Epithelial cell of proximal tubule (primary cell): ENCODE measurements around the gene DND1. TPM values are rescaled to one million over a fixed set of nuclear protein-coding genes. Genes with fewer than 3 reads are reported as not detected.
A peak's percentile ranks its signal among the peaks of the same experiment; 100 is the strongest.
"Not testable (repeated sequence)": the region's sequence is repeated elsewhere in the genome, so short reads cannot be mapped to it uniquely, and the experiment has no call there.

ENCODE experiments used
- DNase-seq: peaks from one replicate; pipeline ENCODE4 v3.0.0-alpha.2; 2011; ENCODE audit warnings: low read depth
- H3K4me3 ChIP-seq: 2 replicates; pipeline ENCODE4 v1.5.1; 2011; ENCODE audit warnings: low read depth, mild to moderate bottlenecking, low read length
- CTCF ChIP-seq: conservative IDR thresholded peaks from 2 replicates; pipeline ENCODE4 v1.5.1; 2012; ENCODE audit warnings: low read depth, mild to moderate bottlenecking, low read length
- total RNA-seq: library from RNA; depleted of rRNA; stranded (reverse); fragments of >200 nt; gene quantifications from 2 replicates; pipeline ENCODE4 v1.2.3, GENCODE V29; 2015

The DND1 gene
- total RNA-seq, 1 donor from 2014 or later = not detected

- no peak for DNase-seq
- TF ChIP-seq CTCF = no peak
These were observed 40.9 kb downstream of the DND1 start for GRCh38 chr5:140632366-140633020.

GRCh38 chr5:140631831-140632365 is 41.5 kb downstream of the DND1 start:
- TF ChIP-seq CTCF = no peak
- peak overlapping the region; percentile 61 for H3K4me3 ChIP-seq
- no peak for DNase-seq

More at GRCh38 chr5:140632366-140633020, 40.9 kb downstream of the DND1 start:
- peak overlapping the region; percentile 61 for H3K4me3 ChIP-seq

- no peak for DNase-seq
- TF ChIP-seq CTCF = no peak
- H3K4me3 ChIP-seq = no peak overlapping the region
These were observed 42.3 kb downstream of the DND1 start for GRCh38 chr5:140631036-140631417.

GRCh38 chr5:140630292-140631035 is 42.9 kb downstream of the DND1 start:
- DNase-seq = no peak
- TF ChIP-seq CTCF = no peak

GRCh38 chr5:140628711-140629110 is 44.7 kb downstream of the DND1 start:
- no peak for TF ChIP-seq CTCF
- no peak overlapping the region for H3K4me3 ChIP-seq
- DNase-seq = no peak

More at GRCh38 chr5:140630292-140631035, 42.9 kb downstream of the DND1 start:
- H3K4me3 ChIP-seq = no peak overlapping the region

GRCh38 chr5:140627972-140628371 is 45.4 kb downstream of the DND1 start:
- no peak for TF ChIP-seq CTCF
- DNase-seq = no peak
- H3K4me3 ChIP-seq = no peak overlapping the region

- H3K4me3 ChIP-seq, DNase-seq: not testable (repeated sequence)
These were observed 48.5 kb downstream of the DND1 start for GRCh38 chr5:140624886-140625285.

- DNase-seq, H3K4me3 ChIP-seq: not testable (repeated sequence)
These were observed 50.3 kb downstream of the DND1 start for GRCh38 chr5:140623061-140623460.
